ENCODE measurements around the gene ADI1. TPM values are rescaled to one million over a fixed set of nuclear protein-coding genes. Genes with fewer than 3 reads are reported as not detected.

The ADI1 gene
- total RNA-seq, 2 donors from 2014 or later: 23.6 to 24.7 TPM

GRCh38 chr2:3536682-3537632 is 17.6 kb upstream of the ADI1 start:
- Mint-ChIP-seq H3K27me3 (no peaks in the 10 kb centered on the region), H3K4me3 (peak overlapping the region; percentile 74), H3K9me3 (no peaks in the 10 kb centered on the region), H3K4me1 (ENCODE audit: low read depth in 2 of 2) (peaks cover 8 to 13% of the 10 kb centered on the region in 2 donors), H3K27ac (peak overlapping the region; percentile 69 to 96), H3K36me3 (peaks cover 5% of the 10 kb centered on the region)
- ATAC-seq: peak; percentile 65 to 71
- DNase-seq (ENCODE audit: low spot score): no peak

GRCh38 chr2:3535794-3536681 is 16.7 kb upstream of the ADI1 start:
- Mint-ChIP-seq H3K9me3 (no peaks in the 10 kb centered on the region), H3K36me3 (no peaks in the 10 kb centered on the region), H3K4me3 (peak overlapping the region; percentile 74), H3K27me3 (no peaks in the 10 kb centered on the region), H3K4me1 (ENCODE audit: low read depth in 2 of 2) (peaks cover 8 to 13% of the 10 kb centered on the region in 2 donors), H3K27ac (peak overlapping the region; percentile 69 to 96)
- DNase-seq (ENCODE audit: low spot score) (no peak), ATAC-seq (peak; percentile 62 to 79)

- Mint-ChIP-seq H3K9me3 (no peaks in the 10 kb centered on the region), H3K4me3 (peak overlapping the region; percentile 74), H3K27ac (peak overlapping the region; percentile 69 to 96), H3K4me1 (ENCODE audit: low read depth in 2 of 2) (peaks cover 8 to 13% of the 10 kb centered on the region in 2 donors), H3K27me3 (no peaks in the 10 kb centered on the region), H3K36me3 (no peaks in the 10 kb centered on the region)
- ATAC-seq: no peak
- no peak for DNase-seq (ENCODE audit: low spot score)
Measured at GRCh38 chr2:3535467-3535793, 16.1 kb upstream of the ADI1 start.

- DNase-seq (ENCODE audit: low spot score): no peak
- peaks cover 8 to 13% of the 10 kb centered on the region in 2 donors for H3K4me1 Mint-ChIP-seq (ENCODE audit: low read depth in 2 of 2)
- no peaks in the 10 kb centered on the region for H3K36me3 Mint-ChIP-seq
- no peak for ATAC-seq
- H3K27me3 Mint-ChIP-seq: no peaks in the 10 kb centered on the region
- no peak overlapping the region for H3K4me3 Mint-ChIP-seq
- H3K9me3 Mint-ChIP-seq: no peaks in the 10 kb centered on the region
- H3K27ac Mint-ChIP-seq: no peak overlapping the region
Measured at GRCh38 chr2:3534251-3534814, 15.0 kb upstream of the ADI1 start.

- DNase-seq (ENCODE audit: low spot score) (no peak), ATAC-seq (no peak)
- Mint-ChIP-seq H3K4me1 (ENCODE audit: low read depth in 2 of 2) (peaks cover 8 to 13% of the 10 kb centered on the region in 2 donors), H3K9me3 (no peaks in the 10 kb centered on the region), H3K36me3 (no peaks in the 10 kb centered on the region), H3K4me3 (no peak overlapping the region), H3K27ac (no peak overlapping the region), H3K27me3 (no peaks in the 10 kb centered on the region)
Measured at GRCh38 chr2:3533836-3534235, 14.5 kb upstream of the ADI1 start.

- no peak overlapping the region for H3K27ac Mint-ChIP-seq
- DNase-seq (ENCODE audit: low spot score) (no peak), ATAC-seq (no peak)
Measured at GRCh38 chr2:3532941-3533340, 13.6 kb upstream of the ADI1 start.

GRCh38 chr2:3529316-3530025 is 10.1 kb upstream of the ADI1 start:
- DNase-seq (ENCODE audit: low spot score) (no peak), ATAC-seq (no peak)
- Mint-ChIP-seq H3K27me3 (no peaks in the 10 kb centered on the region), H3K4me3 (no peak overlapping the region), H3K4me1 (ENCODE audit: low read depth in 2 of 2) (no peaks in the 10 kb centered on the region), H3K36me3 (no peaks in the 10 kb centered on the region), H3K27ac (no peak overlapping the region), H3K9me3 (no peaks in the 10 kb centered on the region)

More at GRCh38 chr2:3532941-3533340, 13.6 kb upstream of the ADI1 start:
- no peaks in the 10 kb centered on the region for H3K27me3 Mint-ChIP-seq
- H3K4me1 Mint-ChIP-seq (ENCODE audit: low read depth in 2 of 2): peaks cover 8 to 13% of the 10 kb centered on the region in 2 donors
- no peaks in the 10 kb centered on the region for H3K9me3 Mint-ChIP-seq
- H3K36me3 Mint-ChIP-seq: no peaks in the 10 kb centered on the region
- H3K4me3 Mint-ChIP-seq: no peak overlapping the region

GRCh38 chr2:3527886-3528785 is 8.8 kb upstream of the ADI1 start:
- H3K4me3 Mint-ChIP-seq: no peak overlapping the region
- no peaks in the 10 kb centered on the region for H3K27me3 Mint-ChIP-seq
- H3K27ac Mint-ChIP-seq: no peak overlapping the region
- no peaks in the 10 kb centered on the region for H3K4me1 Mint-ChIP-seq (ENCODE audit: low read depth in 2 of 2)
- H3K36me3 Mint-ChIP-seq: no peaks in the 10 kb centered on the region
- ATAC-seq (peak in 1 of 2 donors; percentile 25), DNase-seq (ENCODE audit: low spot score) (no peak)
- H3K9me3 Mint-ChIP-seq: no peaks in the 10 kb centered on the region

- no peak for DNase-seq (ENCODE audit: low spot score)
- H3K4me1 Mint-ChIP-seq (ENCODE audit: low read depth in 2 of 2): peaks cover under 1 to 1% of the 10 kb centered on the region in 2 donors
- H3K9me3 Mint-ChIP-seq: no peaks in the 10 kb centered on the region
- no peak overlapping the region for H3K4me3 Mint-ChIP-seq
- H3K27ac Mint-ChIP-seq: no peak overlapping the region
- H3K36me3 Mint-ChIP-seq: no peaks in the 10 kb centered on the region
- no peak for ATAC-seq
- H3K27me3 Mint-ChIP-seq: no peaks in the 10 kb centered on the region
Measured at GRCh38 chr2:3526871-3527270, 7.5 kb upstream of the ADI1 start.

- H3K27ac Mint-ChIP-seq: no peak overlapping the region
- no peak for ATAC-seq
- no peaks in the 10 kb centered on the region for H3K9me3 Mint-ChIP-seq
- peaks cover 19 to 24% of the 10 kb centered on the region in 2 donors for H3K4me1 Mint-ChIP-seq (ENCODE audit: low read depth in 2 of 2)
- H3K27me3 Mint-ChIP-seq: no peaks in the 10 kb centered on the region
- no peak for DNase-seq (ENCODE audit: low spot score)
- H3K4me3 Mint-ChIP-seq: no peak overlapping the region
- H3K36me3 Mint-ChIP-seq: peaks cover 5% of the 10 kb centered on the region
Measured at GRCh38 chr2:3523551-3524041, 4.3 kb upstream of the ADI1 start.

- no peak overlapping the region for H3K4me3 Mint-ChIP-seq
- peaks cover 5% of the 10 kb centered on the region for H3K36me3 Mint-ChIP-seq
- H3K4me1 Mint-ChIP-seq (ENCODE audit: low read depth in 2 of 2): peaks cover 19 to 26% of the 10 kb centered on the region in 2 donors
- ATAC-seq (no peak), DNase-seq (ENCODE audit: low spot score) (no peak)
- H3K27me3 Mint-ChIP-seq: no peaks in the 10 kb centered on the region
- H3K9me3 Mint-ChIP-seq: no peaks in the 10 kb centered on the region
- no peak overlapping the region for H3K27ac Mint-ChIP-seq
Measured at GRCh38 chr2:3522961-3523421, 3.7 kb upstream of the ADI1 start.

- ATAC-seq (no peak), DNase-seq (ENCODE audit: low spot score) (no peak)
- Mint-ChIP-seq H3K9me3 (no peaks in the 10 kb centered on the region), H3K27ac (peak overlapping the region; percentile 80 to 91), H3K4me3 (peak overlapping the region; percentile 94), H3K36me3 (peaks cover 9% of the 10 kb centered on the region), H3K4me1 (ENCODE audit: low read depth in 2 of 2) (peaks cover 19 to 33% of the 10 kb centered on the region in 2 donors), H3K27me3 (no peaks in the 10 kb centered on the region)
Measured at GRCh38 chr2:3520591-3520990, 1.3 kb upstream of the ADI1 start.
